NCI-H2029 treated with DMSO at 0.1 percent for 48 hours (cell line): ENCODE data around the gene CNPPD1.
"Not testable (repeated sequence)": the region's sequence is repeated elsewhere in the genome, so short reads cannot be mapped to it uniquely, and the experiment has no call there.

Source experiments
- DNase-seq: peaks from one replicate; lab custom pipeline; 2025; lab: John Stamatoyannopoulos, UW

The CNPPD1 gene

GRCh38 chr2:219207884-219208740, 31.4 kb upstream of the CNPPD1 start:
- DNase-seq, result peak; percentile 7

- no peak for DNase-seq
Measured at GRCh38 chr2:219207134-219207883, 30.6 kb upstream of the CNPPD1 start.

- DNase-seq, result peak; percentile 56
Measured at GRCh38 chr2:219206328-219207133, 29.8 kb upstream of the CNPPD1 start, which contains the start of gene ZFAND2B. Gene ZFAND2B, plus strand, starts transcription at chr2:219206782. Its CDS starts 206 bp downstream, at chr2:219206988.

GRCh38 chr2:219205981-219206327, 29.2 kb upstream of the CNPPD1 start:
- no peak for DNase-seq

GRCh38 chr2:219205165-219205538, 28.4 kb upstream of the CNPPD1 start:
- DNase-seq, result no peak

GRCh38 chr2:219204425-219205164, 27.9 kb upstream of the CNPPD1 start:
- DNase-seq, result no peak

GRCh38 chr2:219201331-219201730, 24.6 kb upstream of the CNPPD1 start:
- not testable (repeated sequence) for DNase-seq

GRCh38 chr2:219200502-219201326, 24.0 kb upstream of the CNPPD1 start:
- not testable (repeated sequence) for DNase-seq

- no peak for DNase-seq
Measured at GRCh38 chr2:219199470-219200211, 22.9 kb upstream of the CNPPD1 start.

GRCh38 chr2:219198974-219199373, 22.2 kb upstream of the CNPPD1 start:
- DNase-seq, result no peak

GRCh38 chr2:219197388-219197787, 20.7 kb upstream of the CNPPD1 start:
- DNase-seq, result no peak

GRCh38 chr2:219186754-219187456, 10.2 kb upstream of the CNPPD1 start:
- DNase-seq, result no peak

- no peak for DNase-seq
Measured at GRCh38 chr2:219184121-219184520, 7.4 kb upstream of the CNPPD1 start.

- DNase-seq, result no peak
Measured at GRCh38 chr2:219183151-219183772, 6.5 kb upstream of the CNPPD1 start.

- no peak for DNase-seq
Measured at GRCh38 chr2:219182331-219183150, 5.8 kb upstream of the CNPPD1 start.

GRCh38 chr2:219181531-219181930, 4.8 kb upstream of the CNPPD1 start:
- no peak for DNase-seq

- no peak for DNase-seq
Measured at GRCh38 chr2:219180961-219181360, 4.2 kb upstream of the CNPPD1 start.
